Colonic mucosa (tissue), 4 donors: ENCODE measurements around the gene CCDC8. TPM values are rescaled to one million over a fixed set of nuclear protein-coding genes. Genes with fewer than 3 reads are reported as not detected.
"Not testable (repeated sequence)": the region's sequence is repeated elsewhere in the genome, so short reads cannot be mapped to it uniquely, and the experiment has no call there.

Experiments used
- DNase-seq: peaks from one replicate; pipeline ENCODE4 v3.0.0-alpha.2; 2020
- H3K27ac ChIP-seq: fragments of 200-600 bp; one replicate; pipeline ENCODE4 v1.8.0; 2021
- H3K27me3 ChIP-seq: fragments of 200-600 bp; one replicate; pipeline ENCODE4 v1.8.0; 2021
- H3K36me3 ChIP-seq: fragments of 200-600 bp; one replicate; pipeline ENCODE4 v1.8.0; 2021
- H3K4me1 ChIP-seq: fragments of 200-600 bp; one replicate; pipeline ENCODE4 v1.8.0; 2021; ENCODE audit warnings: mild to moderate bottlenecking
- H3K4me3 ChIP-seq: fragments of 200-600 bp; one replicate; pipeline ENCODE4 v1.8.0; 2021
- H3K9ac ChIP-seq, 2 donors: one replicate each; pipeline ENCODE4 v1.7.0; 2013; ENCODE audit warnings: control low read depth in 2 of 2, low read depth in 2 of 2, low read length in 2 of 2
- H3K9me3 ChIP-seq: fragments of 200-600 bp; one replicate; pipeline ENCODE4 v1.8.0; 2021
- intact Hi-C: fragments of 100-400 bp; cut with DNase I; formaldehyde crosslinking; loops from one replicate; pipeline ENCODE4 v1.14.1; 2022
- total RNA-seq, 2 donors: library from RNA; stranded (reverse); fragmentation: NEBNext Ultra II Directional in 1 of 2; extraction: Animal tissue kit (Norgen Biotek cat#: 25700) in 1 of 2; gene quantifications; one replicate each; pipeline ENCODE4 v1.2.1, GENCODE V29; 2021
- TF ChIP-seq, protein P1 (sequence below): fragments of 200-600 bp; IDR thresholded peaks from one replicate; pipeline ENCODE4 v1.8.0; 2022; ENCODE audit warnings: antibody characterized with exemption, mild to moderate bottlenecking
- donor health status: healthy.
- donor health status: DM: no; HTN: no; CAD: no.
- donor health status: DM: no; HTN: no; CAD: no.

The CCDC8 gene
- total RNA-seq, 2 donors from 2014 or later = 0.99 to 1.1 TPM

DNA sequence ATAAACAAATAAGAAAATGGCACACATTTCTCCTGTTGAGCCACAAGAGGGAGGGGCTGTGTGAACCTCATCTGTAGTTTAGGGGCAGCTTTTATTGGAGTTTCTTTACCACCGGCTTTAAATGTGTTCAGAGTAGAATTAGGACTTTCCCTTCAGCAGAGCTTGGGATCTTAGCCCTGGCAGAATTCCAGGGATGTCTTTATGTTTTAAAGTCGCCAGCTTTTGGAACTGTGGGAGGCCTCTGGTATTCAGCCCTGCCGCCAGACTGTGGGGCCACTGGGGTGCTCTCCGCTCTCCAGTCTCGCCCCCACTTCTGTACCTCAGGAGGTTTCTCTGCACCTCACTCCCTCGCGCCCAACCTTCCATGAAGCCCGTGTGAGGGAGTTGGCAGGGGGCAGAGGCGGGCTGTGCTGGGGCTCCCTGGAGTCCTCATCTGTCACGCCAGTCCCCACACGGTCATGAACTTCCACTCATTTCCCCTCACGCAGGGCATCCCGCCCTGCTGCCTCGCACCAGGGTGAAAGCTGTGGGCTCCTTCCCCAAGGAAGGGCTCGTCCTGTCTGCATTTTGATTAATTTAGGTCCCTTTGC lies 31.5 kb downstream of the CCDC8 start:
- Histone ChIP-seq H3K9me3 (no peaks in the 10 kb centered on the region), H3K27me3 (no peaks in the 10 kb centered on the region), H3K9ac (no peak overlapping the region), H3K27ac (no peak overlapping the region), H3K4me3 (no peak overlapping the region), H3K4me1 (no peaks in the 10 kb centered on the region), H3K36me3 (peaks cover 9% of the 10 kb centered on the region)
- TF ChIP-seq, protein P1, sequence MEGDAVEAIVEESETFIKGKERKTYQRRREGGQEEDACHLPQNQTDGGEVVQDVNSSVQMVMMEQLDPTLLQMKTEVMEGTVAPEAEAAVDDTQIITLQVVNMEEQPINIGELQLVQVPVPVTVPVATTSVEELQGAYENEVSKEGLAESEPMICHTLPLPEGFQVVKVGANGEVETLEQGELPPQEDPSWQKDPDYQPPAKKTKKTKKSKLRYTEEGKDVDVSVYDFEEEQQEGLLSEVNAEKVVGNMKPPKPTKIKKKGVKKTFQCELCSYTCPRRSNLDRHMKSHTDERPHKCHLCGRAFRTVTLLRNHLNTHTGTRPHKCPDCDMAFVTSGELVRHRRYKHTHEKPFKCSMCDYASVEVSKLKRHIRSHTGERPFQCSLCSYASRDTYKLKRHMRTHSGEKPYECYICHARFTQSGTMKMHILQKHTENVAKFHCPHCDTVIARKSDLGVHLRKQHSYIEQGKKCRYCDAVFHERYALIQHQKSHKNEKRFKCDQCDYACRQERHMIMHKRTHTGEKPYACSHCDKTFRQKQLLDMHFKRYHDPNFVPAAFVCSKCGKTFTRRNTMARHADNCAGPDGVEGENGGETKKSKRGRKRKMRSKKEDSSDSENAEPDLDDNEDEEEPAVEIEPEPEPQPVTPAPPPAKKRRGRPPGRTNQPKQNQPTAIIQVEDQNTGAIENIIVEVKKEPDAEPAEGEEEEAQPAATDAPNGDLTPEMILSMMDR = no peak
- intact Hi-C loops = no loop called here
- DNase-seq = no peak

DNA sequence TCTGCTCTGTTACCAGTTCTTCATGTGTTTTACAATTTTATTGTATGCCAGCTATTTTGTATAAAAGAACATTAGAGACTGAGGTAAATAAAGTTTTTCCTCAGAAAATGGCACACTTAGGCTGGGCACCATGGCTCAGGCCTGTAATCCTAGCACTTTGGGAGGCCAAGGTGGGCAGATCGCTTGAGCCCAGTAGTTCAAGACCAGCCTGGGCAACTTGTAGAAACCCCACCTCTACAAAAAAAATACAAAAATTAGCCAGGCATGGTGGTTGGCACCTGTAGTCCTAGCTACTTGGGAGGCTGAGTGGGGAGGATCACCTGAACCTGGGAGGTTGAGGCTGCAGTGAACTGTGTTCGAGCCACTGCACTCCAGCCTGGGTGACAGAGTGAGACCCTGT lies 32.0 kb downstream of the CCDC8 start:
- Histone ChIP-seq H3K4me3 (no peak overlapping the region), H3K27ac (no peak overlapping the region), H3K9me3 (no peaks in the 10 kb centered on the region), H3K4me1 (no peaks in the 10 kb centered on the region), H3K9ac (no peak overlapping the region), H3K27me3 (no peaks in the 10 kb centered on the region), H3K36me3 (peaks cover 14% of the 10 kb centered on the region)
- intact Hi-C loops = no loop called here
- TF ChIP-seq, protein P1 = no peak
- DNase-seq = no peak

DNA sequence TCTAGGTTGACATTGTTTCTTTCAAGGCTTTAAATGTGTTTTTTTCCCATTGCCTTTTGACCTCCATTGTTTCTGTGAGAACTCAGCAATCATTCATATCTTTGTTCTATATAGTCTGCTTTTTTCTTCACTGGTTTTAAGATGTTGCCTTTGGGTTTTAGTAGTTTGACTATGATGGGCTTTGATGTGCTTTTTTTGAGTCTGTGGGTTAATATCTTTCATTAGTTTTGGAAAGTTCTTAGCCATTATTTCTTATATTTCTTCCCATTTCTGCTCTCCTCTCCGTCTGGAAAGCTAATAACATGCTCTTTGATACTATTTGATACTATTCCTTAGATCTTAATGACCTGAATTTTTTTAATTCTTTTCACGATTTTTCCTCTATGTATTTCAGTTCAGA lies 32.7 kb downstream of the CCDC8 start:
- Histone ChIP-seq H3K4me1 (no peaks in the 10 kb centered on the region), H3K27ac (no peak overlapping the region), H3K4me3 (no peak overlapping the region), H3K9me3 (no peaks in the 10 kb centered on the region), H3K27me3 (no peaks in the 10 kb centered on the region), H3K36me3 (peaks cover 15% of the 10 kb centered on the region), H3K9ac (no peak overlapping the region)
- DNase-seq = no peak
- TF ChIP-seq, protein P1 = no peak
- intact Hi-C loops = no loop called here

DNA sequence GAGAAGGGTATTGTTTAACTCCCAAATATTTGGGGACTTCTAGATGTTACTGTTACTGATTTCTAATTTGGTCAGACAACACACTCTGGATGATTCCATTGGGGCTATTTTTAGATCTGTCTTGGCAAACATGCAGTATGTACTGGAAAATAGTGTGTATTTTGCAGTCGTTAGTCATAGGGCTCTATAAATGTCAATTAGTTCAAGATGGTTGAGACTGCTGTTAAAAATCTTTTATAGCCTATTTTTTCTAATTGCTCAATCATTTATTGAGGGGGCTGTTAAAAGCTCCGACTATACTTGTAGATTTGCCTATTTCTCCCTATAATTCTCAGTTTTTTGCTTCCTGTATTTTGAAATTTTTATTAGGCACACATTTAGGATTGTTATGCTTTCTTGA lies 35.1 kb downstream of the CCDC8 start:
- intact Hi-C loops = no loop called here

DNA sequence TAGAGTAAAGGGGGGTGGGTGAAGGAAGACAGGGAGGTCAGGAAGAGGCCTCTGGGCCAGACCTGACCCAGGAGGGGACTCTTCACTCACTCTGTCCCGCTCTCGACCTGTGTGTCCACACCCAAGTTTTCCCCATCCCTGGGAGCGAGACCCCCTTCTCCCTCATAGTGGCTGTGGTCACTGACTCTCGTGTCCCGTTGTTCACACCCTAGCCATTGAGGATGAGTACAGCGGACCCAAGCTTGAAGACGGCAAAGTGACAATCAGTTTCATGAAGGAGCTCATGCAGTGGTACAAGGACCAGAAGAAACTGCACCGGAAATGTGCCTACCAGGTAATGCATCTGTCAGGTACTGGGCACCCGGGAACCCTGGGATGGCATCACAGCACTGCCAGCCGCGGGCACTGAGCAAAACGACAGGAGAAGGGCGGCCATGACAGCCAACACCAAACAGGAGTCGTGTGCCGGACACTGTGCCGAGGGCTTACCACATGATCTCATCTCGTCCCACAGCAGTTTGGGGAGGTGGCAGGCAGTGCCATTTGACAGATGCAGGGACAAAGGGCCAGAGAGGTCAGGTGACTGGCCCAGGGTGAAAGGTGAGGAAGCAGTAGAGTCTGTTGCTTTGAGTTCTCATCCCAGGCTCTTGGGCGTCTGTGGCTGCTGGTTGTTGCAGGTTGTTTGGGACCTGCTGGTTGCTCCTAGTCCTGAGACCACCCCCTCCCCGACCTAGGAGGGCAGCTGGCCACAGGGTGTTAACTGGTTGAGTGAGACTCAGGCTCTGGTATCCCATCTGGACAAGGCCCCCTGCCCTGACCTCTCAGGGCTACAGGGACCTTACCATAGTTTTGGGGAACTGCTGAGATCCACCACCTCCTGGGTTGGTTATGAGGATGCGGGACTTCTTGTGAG lies 36.9 kb downstream of the CCDC8 start:
- Histone ChIP-seq H3K9ac (no peak overlapping the region), H3K4me1 (peaks cover 17% of the 10 kb centered on the region), H3K9me3 (no peaks in the 10 kb centered on the region), H3K4me3 (no peak overlapping the region), H3K36me3 (peaks cover 7% of the 10 kb centered on the region), H3K27ac (no peak overlapping the region), H3K27me3 (no peaks in the 10 kb centered on the region)
- intact Hi-C loops = no loop called here
- TF ChIP-seq, protein P1 = no peak
- no peak for DNase-seq

More for the DNA sequence above, 35.1 kb downstream of the CCDC8 start:
- H3K4me1 ChIP-seq = peaks cover 10% of the 10 kb centered on the region
- H3K27ac ChIP-seq = no peak overlapping the region
- peaks cover 7% of the 10 kb centered on the region for H3K36me3 ChIP-seq
- TF ChIP-seq, protein P1 = no peak
- DNase-seq = no peak
- H3K9ac ChIP-seq = no peak overlapping the region
- H3K9me3 ChIP-seq = no peaks in the 10 kb centered on the region
- no peak overlapping the region for H3K4me3 ChIP-seq
- no peaks in the 10 kb centered on the region for H3K27me3 ChIP-seq

DNA sequence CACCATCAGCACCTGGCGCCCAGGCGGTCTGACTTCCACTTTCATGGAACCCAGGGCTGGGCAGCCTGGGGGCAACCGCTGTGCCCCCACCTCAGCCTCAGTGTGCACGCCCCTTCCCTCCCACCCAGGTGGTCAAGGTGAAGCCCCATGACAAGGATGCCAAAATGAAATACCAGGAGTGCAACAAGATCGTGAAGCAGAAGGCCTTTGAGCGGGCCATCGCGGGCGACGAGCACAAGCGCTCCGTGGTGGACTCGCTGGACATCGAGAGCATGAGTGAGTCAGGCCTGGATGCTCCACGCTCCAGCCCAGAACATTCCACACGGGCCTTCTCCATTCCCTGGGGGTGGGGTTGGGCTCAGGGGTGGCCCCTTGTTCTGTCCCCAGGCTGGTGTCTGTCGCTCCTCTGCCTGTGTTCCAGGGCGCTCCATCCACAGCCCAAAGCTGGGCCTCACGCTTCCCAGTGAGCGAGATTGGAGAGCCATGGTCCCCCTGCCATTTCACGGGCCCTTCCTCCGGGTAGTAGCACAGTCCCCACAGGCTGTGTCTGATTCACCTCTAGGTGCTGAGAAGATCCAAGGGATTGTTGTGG lies 37.8 kb downstream of the CCDC8 start:
- intact Hi-C loops, H3K9ac ChIP-seq, H3K27me3 ChIP-seq, DNase-seq, H3K4me3 ChIP-seq, H3K9me3 ChIP-seq, H3K36me3 ChIP-seq, H3K27ac ChIP-seq: not testable (repeated sequence)
- peaks cover 17% of the 10 kb centered on the region for H3K4me1 ChIP-seq
